Measurements from ENCODE around the gene SLC16A5.
A peak's percentile ranks its signal among the peaks of the same experiment; 100 is the strongest.
"Not testable (repeated sequence)": the region's sequence is repeated elsewhere in the genome, so short reads cannot be mapped to it uniquely, and the experiment has no call there.

SLC16A5 gene

DNA sequence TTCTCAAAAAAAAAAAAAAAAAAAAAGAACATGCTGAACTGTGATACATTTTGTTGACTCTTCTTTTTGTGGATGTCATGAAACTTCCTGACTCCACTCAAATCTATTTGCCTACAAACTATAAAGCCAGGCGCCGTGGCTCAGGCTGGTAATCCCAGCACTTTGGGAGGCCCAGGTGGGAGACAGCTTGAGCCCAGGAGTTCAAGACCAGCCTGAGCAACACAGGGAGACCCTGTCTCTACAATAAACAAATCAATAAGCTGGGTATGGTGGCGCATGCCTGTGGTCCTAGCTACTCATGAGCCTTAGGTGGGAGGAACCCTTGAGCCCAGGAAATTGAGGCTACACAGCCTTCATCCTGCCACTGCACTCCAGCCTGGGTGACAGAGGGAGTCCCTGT lies 45.2 kb downstream of the SLC16A5 start:
- Histone ChIP-seq H3K9me3 (ENCODE audit: low read length) (no peaks in the 10 kb centered on the region), H3K79me2 (ENCODE audit: insufficient read depth, low read length) (no peaks in the 10 kb centered on the region), H4K20me1 (ENCODE audit: insufficient read depth, low read length) (no peaks in the 10 kb centered on the region), H3K9ac (ENCODE audit: low read length) (no peak overlapping the region), H3K4me3 (ENCODE audit: low read depth, low read length, poor library complexity, severe bottlenecking) (no peak overlapping the region), H3K27ac (ENCODE audit: low read depth, low read length, poor library complexity, severe bottlenecking) (no peak overlapping the region), H3K9me2 (ENCODE audit: low read depth, low read length) (no peaks in the 10 kb centered on the region), H3K27me3 (ENCODE audit: insufficient read depth, low read length) (no peaks in the 10 kb centered on the region), H3K36me3 (ENCODE audit: insufficient read depth, low read length) (peaks cover 50% of the 10 kb centered on the region; the same call in 1 of the 2 replicates), H3F3A (ENCODE audit: insufficient read depth, low read length) (peaks cover 12% of the 10 kb centered on the region), H3K4me2 (ENCODE audit: low read length) (no peak overlapping the region), H2AFZ (ENCODE audit: low read length) (no peak overlapping the region), H3K4me1 (ENCODE audit: insufficient read depth, low read length, severe bottlenecking) (peaks cover 21% of the 10 kb centered on the region)
- no peak for TF ChIP-seq EZH2 (IDR thresholded peaks at IDR 0.05; ENCODE audit: borderline replicate concordance, low read length)
- TF ChIP-seq, protein P1, sequence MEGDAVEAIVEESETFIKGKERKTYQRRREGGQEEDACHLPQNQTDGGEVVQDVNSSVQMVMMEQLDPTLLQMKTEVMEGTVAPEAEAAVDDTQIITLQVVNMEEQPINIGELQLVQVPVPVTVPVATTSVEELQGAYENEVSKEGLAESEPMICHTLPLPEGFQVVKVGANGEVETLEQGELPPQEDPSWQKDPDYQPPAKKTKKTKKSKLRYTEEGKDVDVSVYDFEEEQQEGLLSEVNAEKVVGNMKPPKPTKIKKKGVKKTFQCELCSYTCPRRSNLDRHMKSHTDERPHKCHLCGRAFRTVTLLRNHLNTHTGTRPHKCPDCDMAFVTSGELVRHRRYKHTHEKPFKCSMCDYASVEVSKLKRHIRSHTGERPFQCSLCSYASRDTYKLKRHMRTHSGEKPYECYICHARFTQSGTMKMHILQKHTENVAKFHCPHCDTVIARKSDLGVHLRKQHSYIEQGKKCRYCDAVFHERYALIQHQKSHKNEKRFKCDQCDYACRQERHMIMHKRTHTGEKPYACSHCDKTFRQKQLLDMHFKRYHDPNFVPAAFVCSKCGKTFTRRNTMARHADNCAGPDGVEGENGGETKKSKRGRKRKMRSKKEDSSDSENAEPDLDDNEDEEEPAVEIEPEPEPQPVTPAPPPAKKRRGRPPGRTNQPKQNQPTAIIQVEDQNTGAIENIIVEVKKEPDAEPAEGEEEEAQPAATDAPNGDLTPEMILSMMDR (IDR thresholded peaks at IDR 0.05; ENCODE audit: low read length): no peak

DNA sequence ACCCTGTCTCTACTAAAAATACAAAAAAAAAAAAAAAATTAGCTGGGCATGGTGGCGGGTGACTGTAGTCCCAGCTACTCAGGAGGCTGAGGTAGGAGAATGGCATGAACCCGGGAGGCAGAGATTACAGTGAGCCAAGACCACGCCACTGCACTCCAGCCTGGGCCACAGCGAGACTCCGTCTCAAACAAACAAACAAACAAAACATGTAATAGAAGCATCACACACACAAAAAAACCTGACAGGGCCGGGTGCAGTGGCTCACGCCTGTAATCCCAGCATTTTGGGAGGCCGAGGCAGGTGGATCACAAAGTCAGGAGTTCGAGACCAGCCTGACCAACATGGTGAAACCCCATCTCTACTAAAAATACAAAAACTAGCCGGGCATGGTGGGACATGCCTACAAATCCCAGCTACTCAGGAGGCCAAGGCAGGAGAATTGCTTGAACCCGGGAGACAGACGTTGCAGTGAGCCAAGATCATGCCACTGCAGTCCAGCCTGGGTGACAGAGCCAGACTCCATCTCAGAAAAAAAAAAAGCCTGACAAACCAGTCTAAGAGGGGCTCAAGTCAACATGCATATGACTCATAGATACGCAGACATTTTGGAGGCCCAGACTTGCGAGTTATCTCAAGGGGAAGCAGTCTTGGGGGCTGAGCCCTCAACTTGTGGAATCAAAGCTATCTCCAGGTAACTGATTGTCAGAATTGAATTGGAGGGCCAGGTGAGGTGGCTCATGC lies 46.0 kb downstream of the SLC16A5 start:
- not testable (repeated sequence) for H3K4me2 ChIP-seq (ENCODE audit: low read length); H3K4me3 ChIP-seq (ENCODE audit: low read depth, low read length, poor library complexity, severe bottlenecking); H3K9ac ChIP-seq (ENCODE audit: low read length); H3K9me3 ChIP-seq (ENCODE audit: low read length); H3K27me3 ChIP-seq (ENCODE audit: insufficient read depth, low read length); H4K20me1 ChIP-seq (ENCODE audit: insufficient read depth, low read length); H3K79me2 ChIP-seq (ENCODE audit: insufficient read depth, low read length); H3K9me2 ChIP-seq (ENCODE audit: low read depth, low read length); H2AFZ ChIP-seq (ENCODE audit: low read length)
- Histone ChIP-seq H3K27ac (ENCODE audit: low read depth, low read length, poor library complexity, severe bottlenecking) (peak overlapping the region; percentile 34), H3F3A (ENCODE audit: insufficient read depth, low read length) (peaks cover 12% of the 10 kb centered on the region), H3K4me1 (ENCODE audit: insufficient read depth, low read length, severe bottlenecking) (peaks cover 21% of the 10 kb centered on the region), H3K36me3 (ENCODE audit: insufficient read depth, low read length) (peaks cover 55% of the 10 kb centered on the region; the same call in 1 of the 2 replicates)

DNA sequence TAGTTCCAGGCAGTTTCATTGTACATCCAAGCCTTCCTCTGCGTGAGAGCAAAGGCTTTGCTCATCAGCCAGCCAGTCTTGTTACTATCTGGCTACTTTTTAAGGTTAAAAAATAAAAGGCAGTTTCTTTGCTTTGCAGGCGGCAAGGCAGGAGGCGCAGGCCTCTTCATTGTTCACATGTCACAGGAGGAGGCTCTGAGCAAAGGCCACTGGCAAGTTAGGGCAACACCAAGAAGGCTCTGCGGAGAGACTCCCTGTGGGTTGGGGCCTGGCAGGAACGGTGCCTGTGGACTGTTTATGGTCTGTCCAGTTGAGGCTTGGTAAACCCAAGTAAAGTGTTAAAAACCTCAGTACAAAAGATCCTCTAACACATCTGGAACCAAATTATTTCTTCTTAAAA lies 47.7 kb downstream of the SLC16A5 start:
- Histone ChIP-seq H3K36me3 (ENCODE audit: insufficient read depth, low read length) (peaks cover 54% of the 10 kb centered on the region), H3K27ac (ENCODE audit: low read depth, low read length, poor library complexity, severe bottlenecking) (peak overlapping the region; percentile 32), H3K9me3 (ENCODE audit: low read length) (no peaks in the 10 kb centered on the region), H3K4me3 (ENCODE audit: low read depth, low read length, poor library complexity, severe bottlenecking) (no peak overlapping the region), H3K4me1 (ENCODE audit: insufficient read depth, low read length, severe bottlenecking) (peaks cover 14% of the 10 kb centered on the region), H4K20me1 (ENCODE audit: insufficient read depth, low read length) (no peaks in the 10 kb centered on the region), H2AFZ (ENCODE audit: low read length) (no peak overlapping the region), H3K9ac (ENCODE audit: low read length) (no peak overlapping the region), H3K9me2 (ENCODE audit: low read depth, low read length) (no peaks in the 10 kb centered on the region), H3K79me2 (ENCODE audit: insufficient read depth, low read length) (no peaks in the 10 kb centered on the region), H3K4me2 (ENCODE audit: low read length) (no peak overlapping the region), H3F3A (ENCODE audit: insufficient read depth, low read length) (peaks cover 12% of the 10 kb centered on the region), H3K27me3 (ENCODE audit: insufficient read depth, low read length) (no peaks in the 10 kb centered on the region)
- no peak for TF ChIP-seq EZH2 (IDR thresholded peaks at IDR 0.05; ENCODE audit: borderline replicate concordance, low read length)
- TF ChIP-seq, protein P1 (IDR thresholded peaks at IDR 0.05; ENCODE audit: low read length): no peak

DNA sequence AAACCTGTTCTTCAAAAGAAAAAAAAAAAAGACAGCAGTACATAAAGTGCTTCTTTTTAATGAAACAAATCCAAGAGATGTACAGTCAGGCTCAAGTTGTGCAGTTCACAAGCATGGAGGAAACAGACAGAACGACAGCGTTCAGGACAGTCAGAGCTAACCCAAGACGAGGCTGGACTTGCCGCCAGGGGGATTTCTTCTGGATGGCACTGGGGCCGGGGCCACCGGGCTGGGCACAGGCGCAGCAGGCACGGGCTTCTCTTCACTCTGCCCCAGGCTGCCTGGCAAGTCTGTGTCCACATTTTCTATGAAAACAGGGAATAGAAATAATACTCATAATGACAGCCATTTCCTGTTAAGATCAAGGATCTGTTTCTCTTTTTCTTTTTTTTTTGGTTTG lies 48.2 kb downstream of the SLC16A5 start:
- H4K20me1 ChIP-seq (ENCODE audit: insufficient read depth, low read length): no peaks in the 10 kb centered on the region
- peaks cover 59% of the 10 kb centered on the region for H3K36me3 ChIP-seq (ENCODE audit: insufficient read depth, low read length)
- H3K9me3 ChIP-seq (ENCODE audit: low read length): no peaks in the 10 kb centered on the region
- H3K27me3 ChIP-seq (ENCODE audit: insufficient read depth, low read length): no peaks in the 10 kb centered on the region
- H3K4me2 ChIP-seq (ENCODE audit: low read length): no peak overlapping the region
- peaks cover 11% of the 10 kb centered on the region for H3K4me1 ChIP-seq (ENCODE audit: insufficient read depth, low read length, severe bottlenecking)
- no peak for TF ChIP-seq EZH2 (IDR thresholded peaks at IDR 0.05; ENCODE audit: borderline replicate concordance, low read length)
- TF ChIP-seq, protein P1 (IDR thresholded peaks at IDR 0.05; ENCODE audit: low read length): peak; percentile 10; the same call in 1 of the 2 replicates
- peak overlapping the region; percentile 32 for H3K27ac ChIP-seq (ENCODE audit: low read depth, low read length, poor library complexity, severe bottlenecking)
- H3K4me3 ChIP-seq (ENCODE audit: low read depth, low read length, poor library complexity, severe bottlenecking): no peak overlapping the region
- H3F3A ChIP-seq (ENCODE audit: insufficient read depth, low read length): peaks cover 12% of the 10 kb centered on the region
- no peak overlapping the region for H3K9ac ChIP-seq (ENCODE audit: low read length)
- H3K9me2 ChIP-seq (ENCODE audit: low read depth, low read length): no peaks in the 10 kb centered on the region
- no peaks in the 10 kb centered on the region for H3K79me2 ChIP-seq (ENCODE audit: insufficient read depth, low read length)
- no peak overlapping the region for H2AFZ ChIP-seq (ENCODE audit: low read length)

DNA sequence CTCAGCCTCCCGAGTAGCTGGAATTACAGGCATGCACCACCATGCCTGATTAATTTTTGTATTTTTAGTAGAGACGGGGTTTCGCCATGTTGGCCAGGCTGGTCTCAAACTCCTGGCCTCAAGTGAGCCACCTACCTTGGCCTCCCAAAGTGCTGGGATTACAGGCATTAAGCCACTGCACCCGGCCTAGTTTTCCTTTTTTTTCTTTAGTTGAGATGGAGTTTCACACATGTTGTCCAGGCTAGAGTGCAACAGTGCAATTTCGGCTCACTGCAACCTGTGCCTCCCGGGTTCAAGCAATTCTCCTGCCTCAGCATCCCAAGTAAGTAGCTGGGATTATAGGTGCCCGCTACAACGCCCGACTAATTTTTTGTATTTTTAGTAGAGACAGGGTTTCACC lies 50.0 kb downstream of the SLC16A5 start:
- H3K4me2 ChIP-seq (ENCODE audit: low read length); H3K27me3 ChIP-seq (ENCODE audit: insufficient read depth, low read length); H3K4me3 ChIP-seq (ENCODE audit: low read depth, low read length, poor library complexity, severe bottlenecking); H3K27ac ChIP-seq (ENCODE audit: low read depth, low read length, poor library complexity, severe bottlenecking); H3K9me2 ChIP-seq (ENCODE audit: low read depth, low read length); H3K9me3 ChIP-seq (ENCODE audit: low read length); H3K4me1 ChIP-seq (ENCODE audit: insufficient read depth, low read length, severe bottlenecking); H4K20me1 ChIP-seq (ENCODE audit: insufficient read depth, low read length); H3K79me2 ChIP-seq (ENCODE audit: insufficient read depth, low read length); H2AFZ ChIP-seq (ENCODE audit: low read length); H3K9ac ChIP-seq (ENCODE audit: low read length): not testable (repeated sequence)
- H3K36me3 ChIP-seq (ENCODE audit: insufficient read depth, low read length): peaks cover 76% of the 10 kb centered on the region
- peaks cover 12% of the 10 kb centered on the region for H3F3A ChIP-seq (ENCODE audit: insufficient read depth, low read length)
